OCI-LY1 (cell line): Measurements from ENCODE around the gene TRIO.

ENCODE experiments used
- CTCF ChIP-seq: fragments of 200-600 bp; sonication (generic), shearing (Covaris generic); IDR thresholded peaks from 2 replicates; pipeline ENCODE4 v1.5.1; 2017; ENCODE audit warnings: mild to moderate bottlenecking, antibody characterized with exemption, low read length, moderate library complexity, mixed read lengths
- EZH2 ChIP-seq: fragments of 200-600 bp; sonication (generic), shearing (Covaris generic); IDR thresholded peaks from 2 replicates; pipeline ENCODE4 v1.8.0; 2017; ENCODE audit warnings: borderline replicate concordance, mixed run types, mild to moderate bottlenecking, antibody characterized with exemption, low read length, moderate library complexity, mixed read lengths

- TF ChIP-seq CTCF (no peak), EZH2 (no peak)
Measured at GRCh38 chr5:14101922-14102321, 41.2 kb upstream of the TRIO start.
